ENCODE data around the gene GRAP2.

GRAP2 gene

GRCh38 chr22:39970742-39971141 lies 69.9 kb downstream of the GRAP2 start:
- TF ChIP-seq, protein P1, sequence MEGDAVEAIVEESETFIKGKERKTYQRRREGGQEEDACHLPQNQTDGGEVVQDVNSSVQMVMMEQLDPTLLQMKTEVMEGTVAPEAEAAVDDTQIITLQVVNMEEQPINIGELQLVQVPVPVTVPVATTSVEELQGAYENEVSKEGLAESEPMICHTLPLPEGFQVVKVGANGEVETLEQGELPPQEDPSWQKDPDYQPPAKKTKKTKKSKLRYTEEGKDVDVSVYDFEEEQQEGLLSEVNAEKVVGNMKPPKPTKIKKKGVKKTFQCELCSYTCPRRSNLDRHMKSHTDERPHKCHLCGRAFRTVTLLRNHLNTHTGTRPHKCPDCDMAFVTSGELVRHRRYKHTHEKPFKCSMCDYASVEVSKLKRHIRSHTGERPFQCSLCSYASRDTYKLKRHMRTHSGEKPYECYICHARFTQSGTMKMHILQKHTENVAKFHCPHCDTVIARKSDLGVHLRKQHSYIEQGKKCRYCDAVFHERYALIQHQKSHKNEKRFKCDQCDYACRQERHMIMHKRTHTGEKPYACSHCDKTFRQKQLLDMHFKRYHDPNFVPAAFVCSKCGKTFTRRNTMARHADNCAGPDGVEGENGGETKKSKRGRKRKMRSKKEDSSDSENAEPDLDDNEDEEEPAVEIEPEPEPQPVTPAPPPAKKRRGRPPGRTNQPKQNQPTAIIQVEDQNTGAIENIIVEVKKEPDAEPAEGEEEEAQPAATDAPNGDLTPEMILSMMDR (conservative IDR thresholded peaks at IDR 0.05; ENCODE audit: control insufficient read depth, insufficient read depth, low read depth, low read length): no peak
- no peak for DNase-seq (ENCODE audit: low read depth)
- H3K4me3 ChIP-seq (ENCODE audit: control insufficient read depth, low read depth, low read length): no peak overlapping the region

- no peak for DNase-seq (ENCODE audit: low read depth)
- no peak overlapping the region for H3K4me3 ChIP-seq (ENCODE audit: control insufficient read depth, low read depth, low read length)
- TF ChIP-seq, protein P1 (conservative IDR thresholded peaks at IDR 0.05; ENCODE audit: control insufficient read depth, insufficient read depth, low read depth, low read length): no peak
These were observed 71.8 kb downstream of the GRAP2 start for GRCh38 chr22:39972641-39973040.

- TF ChIP-seq, protein P1 (conservative IDR thresholded peaks at IDR 0.05; ENCODE audit: control insufficient read depth, insufficient read depth, low read depth, low read length): no peak
- no peak for DNase-seq (ENCODE audit: low read depth)
- no peak overlapping the region for H3K4me3 ChIP-seq (ENCODE audit: control insufficient read depth, low read depth, low read length)
These were observed 72.8 kb downstream of the GRAP2 start for GRCh38 chr22:39973656-39974055.

GRCh38 chr22:39974065-39974464 lies 73.2 kb downstream of the GRAP2 start:
- no peak overlapping the region for H3K4me3 ChIP-seq (ENCODE audit: control insufficient read depth, low read depth, low read length)
- TF ChIP-seq, protein P1 (conservative IDR thresholded peaks at IDR 0.05; ENCODE audit: control insufficient read depth, insufficient read depth, low read depth, low read length): no peak
- no peak for DNase-seq (ENCODE audit: low read depth)

GRCh38 chr22:39979048-39979447 lies 78.2 kb downstream of the GRAP2 start:
- no peak for DNase-seq (ENCODE audit: low read depth)
- TF ChIP-seq, protein P1 (conservative IDR thresholded peaks at IDR 0.05; ENCODE audit: control insufficient read depth, insufficient read depth, low read depth, low read length): no peak
- H3K4me3 ChIP-seq (ENCODE audit: control insufficient read depth, low read depth, low read length): no peak overlapping the region

- no peak for DNase-seq (ENCODE audit: low read depth)
- H3K4me3 ChIP-seq (ENCODE audit: control insufficient read depth, low read depth, low read length): no peak overlapping the region
- TF ChIP-seq, protein P1 (conservative IDR thresholded peaks at IDR 0.05; ENCODE audit: control insufficient read depth, insufficient read depth, low read depth, low read length): no peak
These were observed 78.6 kb downstream of the GRAP2 start for GRCh38 chr22:39979458-39979857.

DNA sequence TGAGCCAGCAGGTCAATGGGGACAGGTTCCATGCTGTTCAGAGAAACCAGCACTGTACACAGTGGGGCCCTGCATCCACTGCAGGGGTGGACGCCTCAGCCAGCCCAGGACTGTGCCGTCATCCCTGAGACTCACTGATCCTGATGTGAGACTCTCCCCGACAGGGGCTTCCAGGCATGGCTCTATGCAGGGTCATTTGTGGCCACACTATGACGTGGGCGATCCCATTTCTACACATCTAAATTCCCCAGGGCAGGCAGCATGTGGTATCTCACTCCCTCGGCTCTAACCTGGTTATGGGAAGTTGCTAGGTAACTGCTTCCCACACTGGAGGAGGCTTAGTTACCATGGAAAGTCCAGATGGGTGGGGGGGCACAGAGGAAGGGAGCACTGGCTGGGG lies 79.7 kb downstream of the GRAP2 start:
- TF ChIP-seq, protein P1 (conservative IDR thresholded peaks at IDR 0.05; ENCODE audit: control insufficient read depth, insufficient read depth, low read depth, low read length): no peak
- H3K4me3 ChIP-seq (ENCODE audit: control insufficient read depth, low read depth, low read length): no peak overlapping the region
- peak; percentile 43 for DNase-seq (ENCODE audit: low read depth)
